ENCODE data around the gene RORC.

Gene RORC

GRCh38 chr1:151819976-151820623 lies 11.5 kb downstream of the RORC start:
- Histone ChIP-seq H2AFZ (no peak overlapping the region), H3K4me1 (no peaks in the 10 kb centered on the region), H3K9me3 (ENCODE audit: control insufficient read depth, low read length) (no peaks in the 10 kb centered on the region), H3K4me3 (ENCODE audit: low read depth, low read length) (no peak overlapping the region), H3K4me2 (ENCODE audit: low read length) (no peak overlapping the region), H3K9ac (no peak overlapping the region), H3K36me3 (ENCODE audit: control insufficient read depth, insufficient read depth, low read length) (no peaks in the 10 kb centered on the region), H3K27me3 (ENCODE audit: control insufficient read depth, insufficient read depth, low read length) (no peaks in the 10 kb centered on the region), H3K27ac (no peak overlapping the region), H3K79me2 (peaks cover 2% of the 10 kb centered on the region)
- TF ChIP-seq, protein P1, sequence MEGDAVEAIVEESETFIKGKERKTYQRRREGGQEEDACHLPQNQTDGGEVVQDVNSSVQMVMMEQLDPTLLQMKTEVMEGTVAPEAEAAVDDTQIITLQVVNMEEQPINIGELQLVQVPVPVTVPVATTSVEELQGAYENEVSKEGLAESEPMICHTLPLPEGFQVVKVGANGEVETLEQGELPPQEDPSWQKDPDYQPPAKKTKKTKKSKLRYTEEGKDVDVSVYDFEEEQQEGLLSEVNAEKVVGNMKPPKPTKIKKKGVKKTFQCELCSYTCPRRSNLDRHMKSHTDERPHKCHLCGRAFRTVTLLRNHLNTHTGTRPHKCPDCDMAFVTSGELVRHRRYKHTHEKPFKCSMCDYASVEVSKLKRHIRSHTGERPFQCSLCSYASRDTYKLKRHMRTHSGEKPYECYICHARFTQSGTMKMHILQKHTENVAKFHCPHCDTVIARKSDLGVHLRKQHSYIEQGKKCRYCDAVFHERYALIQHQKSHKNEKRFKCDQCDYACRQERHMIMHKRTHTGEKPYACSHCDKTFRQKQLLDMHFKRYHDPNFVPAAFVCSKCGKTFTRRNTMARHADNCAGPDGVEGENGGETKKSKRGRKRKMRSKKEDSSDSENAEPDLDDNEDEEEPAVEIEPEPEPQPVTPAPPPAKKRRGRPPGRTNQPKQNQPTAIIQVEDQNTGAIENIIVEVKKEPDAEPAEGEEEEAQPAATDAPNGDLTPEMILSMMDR (IDR thresholded peaks at IDR 0.05): no peak

GRCh38 chr1:151819227-151819835 lies 12.3 kb downstream of the RORC start:
- Histone ChIP-seq H3K4me1 (no peaks in the 10 kb centered on the region), H3K36me3 (ENCODE audit: control insufficient read depth, insufficient read depth, low read length) (no peaks in the 10 kb centered on the region), H3K9me3 (ENCODE audit: control insufficient read depth, low read length) (no peaks in the 10 kb centered on the region), H3K79me2 (peaks cover 2% of the 10 kb centered on the region), H3K4me2 (ENCODE audit: low read length) (no peak overlapping the region), H3K4me3 (ENCODE audit: low read depth, low read length) (no peak overlapping the region), H2AFZ (no peak overlapping the region), H3K9ac (no peak overlapping the region), H3K27me3 (ENCODE audit: control insufficient read depth, insufficient read depth, low read length) (no peaks in the 10 kb centered on the region), H3K27ac (no peak overlapping the region)
- TF ChIP-seq, protein P1 (IDR thresholded peaks at IDR 0.05): no peak

GRCh38 chr1:151817353-151817730 lies 14.3 kb downstream of the RORC start:
- no peaks in the 10 kb centered on the region for H3K4me1 ChIP-seq
- H3K79me2 ChIP-seq: peaks cover 2% of the 10 kb centered on the region
- H3K36me3 ChIP-seq (ENCODE audit: control insufficient read depth, insufficient read depth, low read length): no peaks in the 10 kb centered on the region
- no peak overlapping the region for H3K4me3 ChIP-seq (ENCODE audit: low read depth, low read length)
- H3K4me2 ChIP-seq (ENCODE audit: low read length): no peak overlapping the region
- no peaks in the 10 kb centered on the region for H3K27me3 ChIP-seq (ENCODE audit: control insufficient read depth, insufficient read depth, low read length)
- H3K9me3 ChIP-seq (ENCODE audit: control insufficient read depth, low read length): no peaks in the 10 kb centered on the region
- H2AFZ ChIP-seq: no peak overlapping the region
- H3K9ac ChIP-seq: no peak overlapping the region
- TF ChIP-seq, protein P1 (IDR thresholded peaks at IDR 0.05): no peak
- no peak overlapping the region for H3K27ac ChIP-seq

DNA sequence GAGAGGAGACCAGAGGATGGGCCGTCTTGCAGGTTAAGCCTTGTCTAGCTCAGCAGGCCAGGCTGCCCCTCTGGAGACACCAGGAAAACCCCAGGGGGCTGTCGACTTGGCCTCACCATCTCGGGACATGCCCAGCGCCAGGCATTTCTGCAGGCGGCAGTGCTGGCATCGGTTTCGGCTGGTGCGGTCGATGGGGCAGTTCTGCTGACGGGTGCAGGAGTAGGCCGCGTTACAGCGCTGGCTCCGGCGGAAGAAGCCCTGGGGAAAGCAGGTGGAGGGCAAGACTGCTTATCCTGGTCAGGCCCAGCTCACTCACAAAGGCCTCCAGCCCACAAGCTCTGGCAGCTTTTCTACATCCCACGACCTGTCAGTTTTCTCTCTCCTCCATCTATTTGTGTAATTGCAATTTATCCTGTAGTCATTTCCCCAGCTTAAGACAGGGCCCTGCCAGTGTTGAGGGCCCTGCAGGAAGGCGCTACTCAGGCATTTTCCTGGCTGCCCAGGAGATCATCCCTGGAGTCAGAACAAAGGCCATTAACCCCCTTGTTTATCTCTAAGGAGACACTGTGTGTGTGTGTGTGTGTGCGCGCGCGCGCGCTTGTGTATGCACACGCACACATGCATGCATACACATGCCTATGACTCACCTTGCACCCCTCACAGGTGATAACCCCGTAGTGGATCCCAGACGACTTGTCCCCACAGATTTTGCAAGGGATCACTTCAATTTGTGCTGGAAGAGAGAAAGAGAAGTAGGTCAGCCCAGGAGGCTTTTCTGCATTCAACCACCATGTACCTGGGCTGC lies 14.9 kb downstream of the RORC start:
- no peaks in the 10 kb centered on the region for H3K4me1 ChIP-seq
- no peak overlapping the region for H2AFZ ChIP-seq
- TF ChIP-seq, protein P1 (IDR thresholded peaks at IDR 0.05): no peak
- H3K4me3 ChIP-seq (ENCODE audit: low read depth, low read length): no peak overlapping the region
- H3K36me3 ChIP-seq (ENCODE audit: control insufficient read depth, insufficient read depth, low read length): no peaks in the 10 kb centered on the region
- no peaks in the 10 kb centered on the region for H3K9me3 ChIP-seq (ENCODE audit: control insufficient read depth, low read length)
- no peak overlapping the region for H3K9ac ChIP-seq
- no peaks in the 10 kb centered on the region for H3K27me3 ChIP-seq (ENCODE audit: control insufficient read depth, insufficient read depth, low read length)
- H3K27ac ChIP-seq: no peak overlapping the region
- no peak overlapping the region for H3K4me2 ChIP-seq (ENCODE audit: low read length)
- H3K79me2 ChIP-seq: peaks cover 2% of the 10 kb centered on the region
